ENCODE results near the gene PIGV. TPM values are rescaled to one million over a fixed set of nuclear protein-coding genes. Genes with fewer than 3 reads are reported as not detected.

The PIGV gene
- polyA plus RNA-seq, 1 donor from 2014 or later: 4.7 TPM

DNA sequence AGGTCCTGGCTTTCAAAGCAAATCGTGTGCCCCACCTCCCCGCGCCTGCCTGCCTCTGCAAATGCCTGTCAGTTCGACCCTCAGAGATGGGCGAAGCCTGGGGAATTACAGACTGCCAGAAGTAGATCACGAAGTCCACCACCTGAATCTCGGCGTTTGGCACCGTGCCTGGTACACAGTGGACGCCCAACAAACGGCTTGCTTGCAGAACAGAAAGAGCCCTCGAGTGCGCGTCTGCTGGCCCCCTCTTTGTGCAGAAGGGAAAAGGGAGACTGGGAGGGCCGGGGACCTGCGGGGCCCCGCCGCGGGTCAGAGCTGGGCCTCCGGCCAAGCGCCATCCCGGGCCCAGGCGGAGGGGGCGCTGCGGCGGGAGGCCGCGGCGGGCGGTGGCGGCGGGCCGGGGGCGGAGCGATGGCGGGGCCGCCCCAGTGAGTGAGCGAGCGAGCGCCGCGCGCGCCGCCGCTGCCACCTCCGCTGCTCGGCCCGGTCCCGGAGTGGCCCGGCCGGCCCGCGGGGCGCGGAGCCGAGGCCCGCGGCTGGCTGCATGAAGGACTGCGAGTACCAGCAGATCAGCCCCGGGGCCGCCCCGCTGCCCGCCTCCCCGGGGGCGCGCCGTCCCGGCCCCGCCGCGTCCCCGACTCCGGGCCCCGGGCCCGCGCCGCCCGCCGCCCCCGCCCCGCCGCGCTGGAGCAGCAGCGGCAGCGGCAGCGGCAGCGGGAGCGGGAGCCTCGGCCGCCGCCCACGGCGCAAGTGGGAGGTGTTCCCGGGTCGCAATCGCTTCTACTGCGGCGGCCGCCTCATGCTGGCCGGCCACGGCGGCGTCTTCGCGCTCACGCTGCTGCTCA, 38.7 kb downstream of the PIGV start, which contains the start of gene ZDHHC18:
Gene ZDHHC18, plus strand, starts transcription at position 428 of the 845 bp plus-strand sequence. Its CDS starts 117 bp downstream, at position 545.
- Histone ChIP-seq H3K4me3 (ENCODE audit: low read length) (peak within 1 kb of the TSS; percentile 80), H3K9ac (ENCODE audit: low read length) (peak within 1 kb of the TSS; percentile 82), H3K27ac (ENCODE audit: low read length) (peak within 1 kb of the TSS; percentile 31)

DNA sequence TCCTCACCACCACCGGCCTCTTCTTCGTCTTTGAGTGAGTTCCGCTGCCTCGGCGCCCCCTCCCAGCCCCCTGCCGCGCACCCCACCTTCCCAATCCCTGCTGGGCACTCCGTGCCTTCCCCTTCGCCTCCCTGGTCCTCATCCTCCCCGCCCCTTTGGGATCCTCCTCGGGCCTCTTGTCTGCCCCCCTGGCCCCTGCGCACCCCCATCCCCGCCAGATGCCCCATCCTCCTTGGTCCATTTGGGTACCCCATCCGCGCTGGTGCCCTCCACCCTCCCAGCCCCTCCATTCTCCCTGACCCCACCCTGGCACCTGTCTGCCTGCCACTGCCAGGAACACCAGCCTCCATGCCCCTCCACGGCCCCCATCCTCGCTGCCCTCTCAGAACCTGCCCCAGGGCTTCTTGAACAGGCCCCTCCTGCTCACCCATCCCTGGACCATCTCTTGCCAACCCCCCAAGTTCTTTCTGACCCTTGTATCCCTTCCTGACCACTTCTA, 39.4 kb downstream of the PIGV start:
- H3K36me3 ChIP-seq (ENCODE audit: insufficient read depth, low read length): no peaks in the 10 kb centered on the region
- H3F3A ChIP-seq (ENCODE audit: insufficient read depth, low read length, poor library complexity, severe bottlenecking): no peaks in the 10 kb centered on the region
- no peak overlapping the region for H3K27ac ChIP-seq (ENCODE audit: low read length)
- H4K20me1 ChIP-seq (ENCODE audit: insufficient read depth): no peaks in the 10 kb centered on the region
- H3K27me3 ChIP-seq (ENCODE audit: insufficient read depth, low read depth, low read length): no peaks in the 10 kb centered on the region
- H3K4me2 ChIP-seq (ENCODE audit: low read length): peak overlapping the region; percentile 65
- H3K9me3 ChIP-seq (ENCODE audit: low read length): no peaks in the 10 kb centered on the region
- peak overlapping the region; percentile 82 for H3K9ac ChIP-seq (ENCODE audit: low read length)
- H3K9me2 ChIP-seq (ENCODE audit: insufficient read depth, low read length): no peaks in the 10 kb centered on the region
- peaks cover 32% of the 10 kb centered on the region for H3K79me2 ChIP-seq (replicated peaks; ENCODE audit: insufficient read depth, low read length)
- H2AFZ ChIP-seq (ENCODE audit: low read depth, low read length): peak overlapping the region; percentile 21
- peak overlapping the region; percentile 78 for H3K4me3 ChIP-seq (ENCODE audit: low read length)
- TF ChIP-seq POLR2AphosphoS5 (IDR thresholded peaks at IDR 0.05): no peak
- TF ChIP-seq, protein P1, sequence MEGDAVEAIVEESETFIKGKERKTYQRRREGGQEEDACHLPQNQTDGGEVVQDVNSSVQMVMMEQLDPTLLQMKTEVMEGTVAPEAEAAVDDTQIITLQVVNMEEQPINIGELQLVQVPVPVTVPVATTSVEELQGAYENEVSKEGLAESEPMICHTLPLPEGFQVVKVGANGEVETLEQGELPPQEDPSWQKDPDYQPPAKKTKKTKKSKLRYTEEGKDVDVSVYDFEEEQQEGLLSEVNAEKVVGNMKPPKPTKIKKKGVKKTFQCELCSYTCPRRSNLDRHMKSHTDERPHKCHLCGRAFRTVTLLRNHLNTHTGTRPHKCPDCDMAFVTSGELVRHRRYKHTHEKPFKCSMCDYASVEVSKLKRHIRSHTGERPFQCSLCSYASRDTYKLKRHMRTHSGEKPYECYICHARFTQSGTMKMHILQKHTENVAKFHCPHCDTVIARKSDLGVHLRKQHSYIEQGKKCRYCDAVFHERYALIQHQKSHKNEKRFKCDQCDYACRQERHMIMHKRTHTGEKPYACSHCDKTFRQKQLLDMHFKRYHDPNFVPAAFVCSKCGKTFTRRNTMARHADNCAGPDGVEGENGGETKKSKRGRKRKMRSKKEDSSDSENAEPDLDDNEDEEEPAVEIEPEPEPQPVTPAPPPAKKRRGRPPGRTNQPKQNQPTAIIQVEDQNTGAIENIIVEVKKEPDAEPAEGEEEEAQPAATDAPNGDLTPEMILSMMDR (IDR thresholded peaks at IDR 0.05; ENCODE audit: poor library complexity, severe bottlenecking): no peak
- TF ChIP-seq RAD21 (conservative IDR thresholded peaks at IDR 0.05): no peak
- no peak for TF ChIP-seq TAF1 (IDR thresholded peaks at IDR 0.05; ENCODE audit: low read depth)
- TF ChIP-seq EP300 (conservative IDR thresholded peaks at IDR 0.05; ENCODE audit: poor library complexity, severe bottlenecking): no peak
- TF ChIP-seq EZH2 (IDR thresholded peaks at IDR 0.05; ENCODE audit: borderline replicate concordance, insufficient read depth, low read length, poor library complexity, severe bottlenecking): no peak

More for the DNA sequence above, 38.7 kb downstream of the PIGV start, which contains the start of gene ZDHHC18:
- Histone ChIP-seq H3K4me2 (ENCODE audit: low read length) (peak within 1 kb of the TSS; percentile 84), H3K36me3 (ENCODE audit: insufficient read depth, low read length) (no peaks in the 10 kb centered on the region), H3K9me3 (ENCODE audit: low read length) (no peaks in the 10 kb centered on the region), H3K79me2 (replicated peaks; ENCODE audit: insufficient read depth, low read length) (peaks cover 32% of the 10 kb centered on the region), H2AFZ (ENCODE audit: low read depth, low read length) (peak within 1 kb of the TSS; percentile 98), H3K27me3 (ENCODE audit: insufficient read depth, low read depth, low read length) (no peaks in the 10 kb centered on the region), H3K9me2 (ENCODE audit: insufficient read depth, low read length) (no peaks in the 10 kb centered on the region), H3F3A (ENCODE audit: insufficient read depth, low read length, poor library complexity, severe bottlenecking) (no peaks in the 10 kb centered on the region), H4K20me1 (ENCODE audit: insufficient read depth) (no peaks in the 10 kb centered on the region)
- peak; percentile 51 for TF ChIP-seq POLR2AphosphoS5 (IDR thresholded peaks at IDR 0.05)
- no peak for TF ChIP-seq EZH2 (IDR thresholded peaks at IDR 0.05; ENCODE audit: borderline replicate concordance, insufficient read depth, low read length, poor library complexity, severe bottlenecking)
- no peak for TF ChIP-seq SMC3 (conservative IDR thresholded peaks at IDR 0.05; ENCODE audit: poor library complexity)
- TF ChIP-seq REST (IDR thresholded peaks at IDR 0.05; ENCODE audit: borderline replicate concordance): no peak
- no peak for TF ChIP-seq TAF1 (IDR thresholded peaks at IDR 0.05; ENCODE audit: low read depth)
- peak; percentile 13 for TF ChIP-seq MXI1 (conservative IDR thresholded peaks at IDR 0.05; ENCODE audit: poor library complexity, severe bottlenecking)
- TF ChIP-seq, protein P1 (IDR thresholded peaks at IDR 0.05; ENCODE audit: poor library complexity, severe bottlenecking): peak; percentile 81
- no peak for TF ChIP-seq EP300 (conservative IDR thresholded peaks at IDR 0.05; ENCODE audit: poor library complexity, severe bottlenecking)
- TF ChIP-seq RAD21 (conservative IDR thresholded peaks at IDR 0.05): peak; percentile 26
